ENCODE measurements around the gene RAB22A. TPM values are rescaled to one million over a fixed set of nuclear protein-coding genes. Genes with fewer than 3 reads are reported as not detected.

The RAB22A gene
- total RNA-seq, 1 experiment from 2014 or later = 9.9 TPM

GRCh38 chr20:58289143-58289542, 20.4 kb upstream of the RAB22A start:
- Histone ChIP-seq H3K27me3 (ENCODE audit: insufficient read depth, low read length) (no peaks in the 10 kb centered on the region), H3K36me3 (ENCODE audit: control insufficient read depth in 1 of 2, insufficient read depth in 2 of 2, low read length in 2 of 2) (no peaks in the 10 kb centered on the region), H3K9me3 (ENCODE audit: control insufficient read depth in 1 of 2, insufficient read depth in 1 of 2, low read depth in 1 of 2, low read length in 2 of 2) (no peaks in the 10 kb centered on the region), H2AFZ (ENCODE audit: low read depth, low read length, poor library complexity, severe bottlenecking) (no peak overlapping the region), H3K4me3 (replicated peaks in 1 of 2; ENCODE audit: low read depth in 1 of 2, low read length in 2 of 2) (no peak overlapping the region), H3K27ac (ENCODE audit: low read depth, low read length) (no peak overlapping the region), H3K79me2 (ENCODE audit: insufficient read depth, low read length) (no peaks in the 10 kb centered on the region), H3K9me2 (ENCODE audit: insufficient read depth) (no peaks in the 10 kb centered on the region), H3K4me1 (ENCODE audit: control insufficient read depth in 1 of 2, insufficient read depth in 2 of 2, low read length in 2 of 2) (no peaks in the 10 kb centered on the region), H4K20me1 (ENCODE audit: insufficient read depth) (no peaks in the 10 kb centered on the region), H3K9ac (ENCODE audit: low read length) (no peak overlapping the region), H3K4me2 (ENCODE audit: low read length) (no peak overlapping the region)
- no peak for ATAC-seq
- POLR2A ChIA-PET = no interaction called here
- TF ChIP-seq POLR2A (IDR thresholded peaks at IDR 0.05; ENCODE audit: borderline replicate concordance, extremely low read depth, insufficient read depth, insufficient read length) (no peak), CBX3 (IDR thresholded peaks at IDR 0.05; ENCODE audit: low read depth) (no peak), ELF1 (IDR thresholded peaks at IDR 0.05; ENCODE audit: borderline replicate concordance, low read depth) (no peak), SP1 (IDR thresholded peaks at IDR 0.05; ENCODE audit: low read depth) (no peak), RAD21 (IDR thresholded peaks at IDR 0.05; ENCODE audit: low read depth) (no peak), ZFX (IDR thresholded peaks at IDR 0.05) (no peak), POLR2AphosphoS5 (IDR thresholded peaks at IDR 0.05; ENCODE audit: low read depth, low read length) (no peak), TCF7L2 (IDR thresholded peaks at IDR 0.05; ENCODE audit: borderline replicate concordance, extremely low read depth, insufficient read depth, insufficient read length) (no peak), ZNF274 (IDR thresholded peaks at IDR 0.05; ENCODE audit: low read depth, low read length) (no peak), MAX (IDR thresholded peaks at IDR 0.05) (no peak), ZBTB33 (IDR thresholded peaks at IDR 0.05; ENCODE audit: extremely low read depth, insufficient replicate concordance, low read length) (no peak), JUND (IDR thresholded peaks at IDR 0.05) (no peak), YY1 (IDR thresholded peaks at IDR 0.05; ENCODE audit: extremely low read depth, insufficient replicate concordance, low read depth, low read length) (no peak), REST (IDR thresholded peaks at IDR 0.05; ENCODE audit: low read depth) (no peak)
- CTCF ChIA-PET = no interaction called here
- intact Hi-C loops (cut with micrococcal nuclease) = no loop called here
- no peak for DNase-seq (ENCODE audit: low read depth, low spot score)
- no TSS peak for BruUV-seq (replicated peaks)
- RAD21 ChIA-PET (ENCODE audit: low non-redundant PET in 1 of 2, low total read pairs in 2 of 2, uncharacterized antibody in 2 of 2, unreplicated experiment in 2 of 2) = no interaction called here

All from HCT116 (cell line).